Gastroesophageal sphincter (tissue), 4 donors: ENCODE data around the gene TMEM238. TPM values are rescaled to one million over a fixed set of nuclear protein-coding genes. Genes with fewer than 3 reads are reported as not detected.

Experiments
- ATAC-seq: fragments of 150-250 bp; one replicate; pipeline ENCODE4 v1.9.1; 2016; ENCODE audit warnings: mild to moderate bottlenecking, moderate library complexity
- H3K27ac ChIP-seq, 4 donors: fragments of 200-600 bp; sonication (generic) in 3 of 4; 1 replicate in 3 of 4; 2 replicates in 1 of 4; pipeline ENCODE4 v1.5.1; 2016 to 2019
- H3K27me3 ChIP-seq: fragments of 200-600 bp; sonication (generic); one replicate; pipeline ENCODE4 v1.5.1; 2019
- H3K36me3 ChIP-seq, 2 donors: fragments of 200-600 bp; sonication (generic); one replicate each; pipeline ENCODE4 v1.5.1; 2019; ENCODE audit warnings: control low read depth in 1 of 2
- H3K4me1 ChIP-seq, 3 donors: fragments of 200-600 bp; sonication (generic); 1 replicate in 2 of 3; 2 replicates in 1 of 3; pipeline ENCODE4 v1.5.1; 2016 to 2019; ENCODE audit warnings: control low read depth in 2 of 3
- H3K4me3 ChIP-seq, 2 donors: fragments of 200-600 bp; sonication (generic); one replicate each; pipeline ENCODE4 v1.5.1; 2019; ENCODE audit warnings: mild to moderate bottlenecking in 1 of 2, moderate library complexity in 1 of 2
- H3K9me3 ChIP-seq, 3 donors: fragments of 200-600 bp; sonication (generic); one replicate each; pipeline ENCODE4 v1.5.1; 2017 to 2019; ENCODE audit warnings: control low read depth in 2 of 3
- EP300 ChIP-seq: sonication (generic); formaldehyde crosslinking; IDR thresholded peaks from one replicate; pipeline ENCODE4 v1.6.1; 2017; ENCODE audit warnings: antibody characterized with exemption, mild to moderate bottlenecking
- POLR2A ChIP-seq, 2 donors: fragments of 450-650 bp; IDR thresholded peaks; one replicate each; pipeline ENCODE4 v1.6.1; 2017; ENCODE audit warnings: antibody characterized with exemption in 2 of 2, mild to moderate bottlenecking in 2 of 2, moderate library complexity in 1 of 2
- POLR2AphosphoS5 ChIP-seq: sonication (generic); formaldehyde crosslinking; IDR thresholded peaks from one replicate; pipeline ENCODE4 v1.6.1; 2017; ENCODE audit warnings: antibody characterized with exemption
- WGBS, 2 donors: methylation state at CpG; one replicate each; pipeline ENCODE4 v1.1.5; 2018; ENCODE audit warnings: low coverage in 1 of 2; 5-methylcytosine and 5-hydroxymethylcytosine counted together
- total RNA-seq, 4 donors: library from RNA; depleted of rRNA; stranded (reverse); fragments of >200 nt; gene quantifications; one replicate each; pipeline ENCODE4 v1.1.0, GENCODE V29; 2016
- TF ChIP-seq, protein P1 (sequence below), 4 experiments: fragments of 200-600 bp in 2 of 4; fragments of 450-650 bp in 2 of 4; sonication (generic) in 1 of 4; IDR thresholded peaks; one replicate each; pipeline ENCODE4 v1.5.1; 2017 to 2019; ENCODE audit warnings: antibody characterized with exemption in 4 of 4, mild to moderate bottlenecking in 2 of 4, moderate library complexity in 2 of 4

Gene TMEM238
- total RNA-seq, 4 donors from 2014 or later = 1.6 to 6.0 TPM; not detected in 2

DNA sequence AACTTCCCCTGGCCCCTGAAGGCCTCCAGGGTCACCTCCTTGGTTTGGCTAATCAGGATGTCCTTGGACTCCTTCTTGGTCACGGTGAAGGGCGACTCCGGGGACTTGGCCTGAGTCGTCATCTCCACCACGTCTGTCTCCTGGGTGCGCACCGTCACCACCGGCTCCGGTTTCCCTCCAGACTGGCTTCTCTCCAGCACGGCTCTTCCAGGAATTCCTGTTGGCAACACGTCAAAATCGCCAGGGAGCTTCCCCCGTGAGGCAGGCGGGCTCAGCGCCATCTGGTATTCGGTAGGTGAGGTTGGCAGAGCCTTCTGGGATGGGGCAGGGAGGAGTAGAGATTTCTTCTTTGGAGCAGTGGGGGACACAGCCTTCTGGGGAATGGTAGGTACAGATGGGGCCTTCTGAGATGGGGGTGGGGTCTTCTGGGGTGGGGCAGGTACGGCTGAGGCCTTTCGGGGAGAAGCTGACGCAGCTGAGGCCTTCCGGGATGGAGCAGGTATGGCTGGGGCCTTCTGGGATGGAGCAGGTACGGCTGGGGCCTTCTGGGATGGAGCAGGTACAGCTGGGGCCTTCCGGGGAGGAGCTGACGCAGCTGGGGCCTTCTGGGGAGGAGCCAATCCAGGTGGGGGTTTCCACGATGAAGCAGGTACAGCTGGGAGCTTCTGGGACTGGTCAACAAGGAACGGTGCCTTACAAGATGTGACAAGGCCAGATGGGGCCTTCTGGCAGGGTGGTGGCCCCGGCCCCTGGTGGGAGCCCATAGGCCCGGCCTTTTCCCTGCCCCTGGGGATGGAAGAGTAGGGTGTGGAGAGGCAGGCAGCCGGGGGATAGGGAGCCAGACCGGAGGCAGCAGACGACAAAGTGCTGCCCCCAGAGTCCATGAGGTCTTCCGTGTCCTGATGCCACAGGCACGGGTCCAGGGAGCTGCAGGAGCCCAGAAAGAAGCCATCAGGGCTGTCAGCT lies 24.9 kb downstream of the TMEM238 start:
- no peaks in the 10 kb centered on the region for H3K36me3 ChIP-seq
- no peak overlapping the region for H3K4me3 ChIP-seq
- H3K27ac ChIP-seq = no peak overlapping the region
- ATAC-seq = no peak
- peaks cover 0 to 11% (median 5%) of the 10 kb centered on the region in 3 donors for H3K4me1 ChIP-seq
- WGBS, 2 donors = 80 to 88% methylated on average over 1 to 5 of the region's 32 CpGs
- peaks cover 74% of the 10 kb centered on the region for H3K27me3 ChIP-seq
- TF ChIP-seq EP300 (no peak), POLR2AphosphoS5 (no peak), POLR2A (IDR thresholded peaks at IDR 0.05) (no peak)
- TF ChIP-seq, protein P1, sequence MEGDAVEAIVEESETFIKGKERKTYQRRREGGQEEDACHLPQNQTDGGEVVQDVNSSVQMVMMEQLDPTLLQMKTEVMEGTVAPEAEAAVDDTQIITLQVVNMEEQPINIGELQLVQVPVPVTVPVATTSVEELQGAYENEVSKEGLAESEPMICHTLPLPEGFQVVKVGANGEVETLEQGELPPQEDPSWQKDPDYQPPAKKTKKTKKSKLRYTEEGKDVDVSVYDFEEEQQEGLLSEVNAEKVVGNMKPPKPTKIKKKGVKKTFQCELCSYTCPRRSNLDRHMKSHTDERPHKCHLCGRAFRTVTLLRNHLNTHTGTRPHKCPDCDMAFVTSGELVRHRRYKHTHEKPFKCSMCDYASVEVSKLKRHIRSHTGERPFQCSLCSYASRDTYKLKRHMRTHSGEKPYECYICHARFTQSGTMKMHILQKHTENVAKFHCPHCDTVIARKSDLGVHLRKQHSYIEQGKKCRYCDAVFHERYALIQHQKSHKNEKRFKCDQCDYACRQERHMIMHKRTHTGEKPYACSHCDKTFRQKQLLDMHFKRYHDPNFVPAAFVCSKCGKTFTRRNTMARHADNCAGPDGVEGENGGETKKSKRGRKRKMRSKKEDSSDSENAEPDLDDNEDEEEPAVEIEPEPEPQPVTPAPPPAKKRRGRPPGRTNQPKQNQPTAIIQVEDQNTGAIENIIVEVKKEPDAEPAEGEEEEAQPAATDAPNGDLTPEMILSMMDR (IDR thresholded peaks at IDR 0.05) = no peak
- no peaks in the 10 kb centered on the region for H3K9me3 ChIP-seq

DNA sequence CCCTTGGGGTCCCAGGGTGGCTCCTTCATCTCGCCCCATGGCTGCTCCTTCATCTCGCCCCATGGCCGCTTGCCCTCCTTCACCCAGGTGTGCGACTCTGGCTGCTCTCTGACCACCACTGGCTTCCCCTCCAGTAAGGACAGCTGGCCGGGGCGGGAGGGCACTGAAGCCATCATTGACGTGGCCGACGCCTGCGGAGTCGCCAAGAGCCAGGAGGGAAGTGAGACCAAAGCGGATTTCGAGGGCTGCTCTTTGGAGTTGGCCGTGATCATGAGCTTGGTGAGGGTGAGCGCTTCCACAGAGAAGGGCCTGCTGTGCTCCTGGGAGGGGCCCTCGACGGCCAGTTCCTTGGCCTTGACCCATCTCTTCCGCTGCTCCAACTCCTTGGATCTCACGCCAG lies 25.6 kb downstream of the TMEM238 start:
- H3K27me3 ChIP-seq = peaks cover 81% of the 10 kb centered on the region
- no peaks in the 10 kb centered on the region for H3K36me3 ChIP-seq
- H3K27ac ChIP-seq = no peak overlapping the region
- no peak for ATAC-seq
- TF ChIP-seq EP300 (no peak), POLR2AphosphoS5 (no peak), POLR2A (IDR thresholded peaks at IDR 0.05) (no peak)
- TF ChIP-seq, protein P1 (IDR thresholded peaks at IDR 0.05) = no peak
- peaks cover 0 to 18% (median 12%) of the 10 kb centered on the region in 3 donors for H3K4me1 ChIP-seq
- H3K9me3 ChIP-seq = no peaks in the 10 kb centered on the region
- 92% methylated on average over 2 of the region's 19 CpGs; no CpG with 5 or more reads in 1 of the 2 donors for WGBS, 2 donors
- H3K4me3 ChIP-seq = no peak overlapping the region

DNA sequence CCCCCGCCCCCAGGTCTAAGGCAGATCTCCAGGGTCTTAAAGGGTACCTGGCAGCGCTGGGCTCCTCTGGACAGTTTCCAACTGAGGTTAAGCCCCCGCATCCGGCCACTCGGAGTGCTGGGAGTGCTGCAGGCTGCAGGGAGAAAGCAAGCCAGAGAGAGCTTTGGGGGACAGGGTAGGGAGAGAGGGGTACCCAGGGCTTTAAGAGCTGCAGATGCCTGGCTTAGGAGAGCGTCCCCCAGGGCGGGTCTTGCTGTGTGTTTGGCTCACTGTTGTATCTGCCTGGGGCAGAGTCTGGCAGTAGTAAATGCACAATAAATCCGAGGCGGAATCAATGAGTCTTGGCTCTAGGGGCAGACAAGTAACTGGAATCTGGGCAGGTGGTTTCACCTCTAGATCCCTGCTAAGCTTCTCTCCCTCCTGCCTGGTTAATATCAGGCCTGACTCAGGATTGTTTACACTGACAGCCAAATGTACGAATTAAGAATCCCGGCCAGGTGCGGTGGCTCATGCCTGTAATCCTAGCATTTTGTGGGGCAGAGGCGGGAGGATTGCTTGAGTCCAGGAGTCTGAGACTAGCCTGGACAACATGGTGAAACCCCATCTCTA lies 28.8 kb downstream of the TMEM238 start:
- WGBS, 2 donors = 41 to 60% methylated on average over 2 to 8 of the region's 13 CpGs
- ATAC-seq = no peak
- TF ChIP-seq, protein P1 (IDR thresholded peaks at IDR 0.05) = no peak
- no peak for TF ChIP-seq EP300
- TF ChIP-seq POLR2AphosphoS5 = no peak
- no peak for TF ChIP-seq POLR2A (IDR thresholded peaks at IDR 0.05)
- H3K36me3 ChIP-seq = no peaks in the 10 kb centered on the region
- no peak overlapping the region for H3K27ac ChIP-seq
- peaks cover 86% of the 10 kb centered on the region for H3K27me3 ChIP-seq
- H3K9me3 ChIP-seq = no peaks in the 10 kb centered on the region
- H3K4me3 ChIP-seq = no peak overlapping the region
- peaks cover 0 to 26% (median 17%) of the 10 kb centered on the region in 3 donors for H3K4me1 ChIP-seq

DNA sequence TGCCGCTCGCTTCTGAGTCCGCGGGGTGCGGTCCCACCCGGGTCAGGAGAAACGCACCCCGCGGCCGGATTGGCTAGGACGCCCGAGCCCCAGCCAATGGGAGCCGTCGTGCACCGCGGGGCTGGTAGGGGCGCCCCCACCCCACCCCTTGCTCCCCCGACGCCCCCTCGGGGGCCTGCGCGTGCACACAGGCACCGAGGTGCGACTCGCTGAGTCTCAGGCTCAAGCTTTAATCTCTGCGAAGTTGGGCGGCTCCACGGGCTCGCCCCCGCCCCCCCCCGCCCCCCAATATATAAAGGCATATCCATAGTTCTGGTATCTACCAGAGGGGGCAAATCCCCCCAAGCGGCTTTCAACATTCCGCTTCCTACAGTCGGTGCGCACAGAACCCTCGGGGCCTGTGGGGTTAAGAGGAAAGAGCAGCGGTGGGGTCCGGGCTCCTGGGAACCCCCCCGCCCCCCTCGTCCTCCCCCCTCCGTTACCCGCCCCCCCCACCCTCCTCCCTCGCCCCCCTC lies 29.3 kb downstream of the TMEM238 start, which contains the start of gene COX6B2:
TSS of gene COX6B2 (minus strand) at position 22 of the 515 bp plus-strand sequence. CDS start 198 bp downstream, outside the sequence.
- peak within 1 kb of the TSS in 1 of 2 donors; percentile 45 for H3K4me3 ChIP-seq
- 2 to 10% methylated on average over 2 to 6 of the region's 43 CpGs for WGBS, 2 donors
- H3K27me3 ChIP-seq = peaks cover 87% of the 10 kb centered on the region
- peaks cover 0 to 26% (median 17%) of the 10 kb centered on the region in 3 donors for H3K4me1 ChIP-seq
- no peaks in the 10 kb centered on the region for H3K36me3 ChIP-seq
- ATAC-seq = no peak
- no peak within 1 kb of the TSS for H3K27ac ChIP-seq
- no peak for TF ChIP-seq POLR2A (IDR thresholded peaks at IDR 0.05)
- TF ChIP-seq POLR2AphosphoS5 = no peak
- TF ChIP-seq, protein P1 (IDR thresholded peaks at IDR 0.05) = no peak
- no peak for TF ChIP-seq EP300
- H3K9me3 ChIP-seq = no peaks in the 10 kb centered on the region
